Anterior cingulate cortex (tissue), 58 donors: ENCODE results near the gene RBM44.
A peak's percentile ranks its signal among the peaks of the same experiment; 100 is the strongest.

Source experiments
- DNase-seq, 58 donors: peaks; one replicate each; lab custom pipeline; 2025; lab: John Stamatoyannopoulos, UW

Gene RBM44

GRCh38 chr2:237882510-237883481 lies 84.2 kb downstream of the RBM44 start:
- DNase-seq, result no peak

DNA sequence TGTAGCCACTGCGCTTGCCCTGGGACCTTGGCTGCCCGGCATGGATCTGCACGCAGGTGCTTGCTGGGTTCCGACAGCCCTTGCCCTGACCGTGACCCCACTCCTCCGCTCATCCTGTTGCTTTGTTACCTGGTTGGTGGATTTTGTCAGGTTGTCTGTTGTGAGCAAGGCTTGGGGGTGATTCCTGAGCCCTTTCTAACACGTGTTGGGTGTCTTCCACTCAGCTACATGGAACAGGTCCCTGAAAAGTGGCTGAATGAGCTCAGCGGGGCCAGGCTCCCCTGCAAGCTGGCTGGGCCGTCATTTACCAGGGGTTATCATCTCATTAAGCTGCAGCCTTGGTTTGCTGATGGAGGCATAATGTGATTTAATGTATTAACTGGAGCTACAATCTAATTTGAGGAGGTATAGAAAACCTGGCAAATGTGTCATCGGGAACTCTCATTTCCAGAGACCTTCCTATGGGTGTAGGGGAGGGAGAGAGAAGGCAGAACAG lies 85.4 kb downstream of the RBM44 start:
- DNase-seq, result no peak

DNA sequence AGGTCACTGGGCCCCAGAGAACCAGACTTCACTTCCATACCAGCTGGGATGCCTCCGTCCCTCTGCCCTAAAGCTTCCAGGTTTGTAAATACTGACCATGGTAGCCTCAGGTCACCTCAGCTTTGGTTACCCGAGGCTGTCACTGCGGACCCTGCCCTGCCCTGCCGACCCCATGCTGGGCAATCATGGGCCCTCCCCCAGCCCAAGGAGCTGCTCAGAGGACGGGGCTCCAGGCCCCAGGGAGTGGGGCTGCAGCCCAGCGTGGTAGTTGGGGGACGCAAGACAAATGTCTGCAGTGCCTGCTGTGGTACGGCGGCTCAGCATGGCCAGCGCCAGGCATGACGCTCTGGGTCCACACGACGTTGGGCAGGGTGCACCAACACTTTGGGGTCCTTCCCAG lies 86.1 kb downstream of the RBM44 start:
- no peak for DNase-seq

- no peak for DNase-seq
These were observed 86.7 kb downstream of the RBM44 start for GRCh38 chr2:237885111-237885930.

GRCh38 chr2:237885931-237886684 lies 87.5 kb downstream of the RBM44 start:
- DNase-seq, result peak in 9 of 58 donors; percentile 18 to 38 (median 30)

DNA sequence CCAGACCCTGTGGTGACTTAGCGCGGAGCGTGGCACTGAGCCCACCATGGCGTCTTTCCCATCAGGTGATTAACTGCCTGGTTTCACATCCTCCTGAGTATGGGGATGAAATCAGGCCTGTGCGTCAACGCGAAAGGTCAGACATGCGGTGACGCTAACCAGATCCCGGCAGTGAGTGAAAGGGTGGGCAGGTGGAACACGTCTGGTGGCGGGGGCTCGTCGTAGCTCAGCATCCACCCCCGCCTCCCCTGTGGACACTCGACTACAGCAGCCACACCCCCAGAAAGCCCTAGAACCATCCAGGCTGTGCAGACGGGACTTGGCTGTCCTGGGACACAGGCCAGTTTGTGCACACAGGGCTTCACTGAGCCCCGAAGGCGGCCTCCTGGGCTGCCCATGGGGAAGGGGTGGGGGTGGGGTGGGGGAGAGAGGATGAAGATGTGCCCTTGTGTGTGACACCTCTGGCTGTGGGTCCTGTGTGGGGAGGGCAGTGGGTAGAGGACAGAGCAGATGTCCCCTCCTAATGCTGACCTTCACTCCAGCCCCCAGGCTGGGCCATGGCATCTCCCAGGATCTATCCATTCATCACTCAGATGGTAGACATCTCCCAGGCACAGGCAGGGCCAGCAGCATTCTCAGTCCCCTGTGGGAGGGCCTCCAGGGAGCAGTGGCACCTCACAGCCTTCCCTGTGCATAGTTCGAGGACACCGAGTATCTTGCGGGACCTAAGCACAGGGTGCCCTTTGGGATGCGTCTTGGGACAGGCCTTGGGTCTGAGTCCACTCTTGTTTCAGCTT lies 88.3 kb downstream of the RBM44 start:
- DNase-seq, result peak in 5 of 58 donors; percentile 24 to 45 (median 34)

DNA sequence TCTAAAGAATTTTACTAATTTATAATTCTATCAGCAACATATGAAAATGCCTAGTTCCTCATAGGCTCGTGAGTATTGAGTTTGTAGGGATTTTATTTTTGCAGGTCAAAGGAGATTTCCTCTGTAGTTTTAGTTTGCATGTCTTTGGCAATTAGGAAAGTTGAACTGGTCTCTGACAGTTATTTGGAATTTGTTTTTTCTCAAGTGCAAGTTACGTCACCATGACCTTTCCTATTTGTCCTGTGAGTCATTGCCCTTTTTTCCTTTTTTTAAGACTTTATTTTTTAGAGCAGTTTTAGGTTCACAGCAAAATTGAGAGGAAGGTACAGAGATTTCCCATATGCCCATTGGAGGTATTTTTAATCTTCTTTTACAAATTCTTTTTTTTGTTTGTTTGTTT lies 89.8 kb downstream of the RBM44 start:
- no peak for DNase-seq

GRCh38 chr2:237889016-237889415 lies 90.4 kb downstream of the RBM44 start:
- DNase-seq, result no peak

DNA sequence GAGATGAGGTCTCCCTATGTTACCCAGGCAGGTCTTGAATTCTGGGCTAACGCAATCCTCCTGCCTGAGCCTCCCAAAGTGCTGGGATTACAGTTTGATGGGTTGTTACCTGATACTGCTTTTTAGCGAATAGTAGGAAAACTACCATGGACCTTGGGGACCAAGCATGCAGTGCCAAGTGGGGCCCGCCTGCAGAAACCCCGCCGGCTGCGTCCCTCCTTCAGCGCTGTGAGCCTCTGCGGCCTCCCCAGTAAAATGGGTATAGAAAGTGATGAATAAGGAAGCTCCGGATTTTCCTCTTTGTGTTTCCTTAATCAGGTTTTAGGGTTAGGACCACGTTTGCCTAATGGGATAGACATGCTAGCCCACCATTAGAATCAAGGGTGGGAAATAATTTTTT lies 91.2 kb downstream of the RBM44 start:
- no peak for DNase-seq
